ENCODE measurements around the gene PPFIA1. TPM values are rescaled to one million over a fixed set of nuclear protein-coding genes. Genes with fewer than 3 reads are reported as not detected.

PPFIA1 gene
- total RNA-seq, 2 experiments from 2014 or later = 34.3 to 42.0 TPM

- Mint-ChIP-seq H3K4me3 (no peak overlapping the region), H3K36me3 (ENCODE audit: low read depth) (peaks cover 61% of the 10 kb centered on the region), H3K27me3 (no peaks in the 10 kb centered on the region), H3K4me1 (ENCODE audit: low read depth) (peaks cover 27% of the 10 kb centered on the region), H3K27ac (no peak overlapping the region), H3K9me3 (no peaks in the 10 kb centered on the region)
- H3K36me3 ChIP-seq (ENCODE audit: insufficient read depth, low read length) = peaks cover 35% of the 10 kb centered on the region
- no peaks in the 10 kb centered on the region for H3K9me3 ChIP-seq (ENCODE audit: control insufficient read depth in 1 of 2, insufficient read depth in 1 of 2, low read length in 2 of 2)
- TF ChIP-seq CTCF (IDR thresholded peaks at IDR 0.05) = no peak
- H3K27me3 ChIP-seq (ENCODE audit: control insufficient read depth in 1 of 2, insufficient read depth in 2 of 2, low read length in 2 of 2) = no peaks in the 10 kb centered on the region
- ATAC-seq (ENCODE audit: poor library complexity) (no peak), DNase-seq (no peak)
- POLR2A ChIA-PET = no interaction called here
- CTCF ChIA-PET = no interaction called here
- intact Hi-C loops (cut with DNase I, micrococcal nuclease) = no loop called here
- H3K4me3 ChIP-seq (ENCODE audit: low read length) = no peak overlapping the region
- H3K4me1 ChIP-seq (ENCODE audit: insufficient read depth, low read length) = no peaks in the 10 kb centered on the region
- no peak overlapping the region for H3K27ac ChIP-seq (ENCODE audit: low read depth in 1 of 2, low read length in 2 of 2)
Measured at GRCh38 chr11:70296681-70297080, 26.2 kb downstream of the PPFIA1 start.

- Histone ChIP-seq H3K9me3 (ENCODE audit: control insufficient read depth in 1 of 2, insufficient read depth in 1 of 2, low read length in 2 of 2) (no peaks in the 10 kb centered on the region), H3K27ac (ENCODE audit: low read depth in 1 of 2, low read length in 2 of 2) (no peak overlapping the region), H3K36me3 (ENCODE audit: insufficient read depth, low read length) (peaks cover 32% of the 10 kb centered on the region), H3K4me3 (ENCODE audit: low read length) (no peak overlapping the region), H3K27me3 (ENCODE audit: control insufficient read depth in 1 of 2, insufficient read depth in 2 of 2, low read length in 2 of 2) (no peaks in the 10 kb centered on the region), H3K4me1 (ENCODE audit: insufficient read depth, low read length) (no peaks in the 10 kb centered on the region)
- H3K27ac Mint-ChIP-seq = no peak overlapping the region
- H3K4me1 Mint-ChIP-seq (ENCODE audit: low read depth) = peaks cover 30% of the 10 kb centered on the region
- no peaks in the 10 kb centered on the region for H3K27me3 Mint-ChIP-seq
- peaks cover 66% of the 10 kb centered on the region for H3K36me3 Mint-ChIP-seq (ENCODE audit: low read depth)
- H3K9me3 Mint-ChIP-seq = no peaks in the 10 kb centered on the region
- ATAC-seq (ENCODE audit: poor library complexity) = no peak
- no peak for DNase-seq
- intact Hi-C loops (cut with DNase I, micrococcal nuclease) = no loop called here
- ChIA-PET POLR2A (no interaction called here), CTCF (no interaction called here)
- H3K4me3 Mint-ChIP-seq = no peak overlapping the region
- TF ChIP-seq CTCF (IDR thresholded peaks at IDR 0.05) = no peak
Measured at GRCh38 chr11:70297341-70297740, 26.9 kb downstream of the PPFIA1 start.

GRCh38 chr11:70298243-70298915, 27.9 kb downstream of the PPFIA1 start:
- no peaks in the 10 kb centered on the region for H3K9me3 Mint-ChIP-seq
- Histone ChIP-seq H3K9me3 (ENCODE audit: control insufficient read depth in 1 of 2, insufficient read depth in 1 of 2, low read length in 2 of 2) (no peaks in the 10 kb centered on the region), H3K4me3 (ENCODE audit: low read length) (no peak overlapping the region), H3K36me3 (ENCODE audit: insufficient read depth, low read length) (peaks cover 26% of the 10 kb centered on the region), H3K27me3 (ENCODE audit: control insufficient read depth in 1 of 2, insufficient read depth in 2 of 2, low read length in 2 of 2) (no peaks in the 10 kb centered on the region), H3K27ac (ENCODE audit: low read depth in 1 of 2, low read length in 2 of 2) (no peak overlapping the region), H3K4me1 (ENCODE audit: insufficient read depth, low read length) (no peaks in the 10 kb centered on the region)
- CTCF ChIA-PET = no interaction called here
- no peaks in the 10 kb centered on the region for H3K27me3 Mint-ChIP-seq
- intact Hi-C loops (cut with DNase I, micrococcal nuclease) = no loop called here
- H3K4me1 Mint-ChIP-seq (ENCODE audit: low read depth) = peaks cover 23% of the 10 kb centered on the region
- DNase-seq = no peak
- POLR2A ChIA-PET = no interaction called here
- no peak overlapping the region for H3K27ac Mint-ChIP-seq
- TF ChIP-seq CTCF (IDR thresholded peaks at IDR 0.05) = no peak
- ATAC-seq (ENCODE audit: poor library complexity) = no peak
- peaks cover 59% of the 10 kb centered on the region for H3K36me3 Mint-ChIP-seq (ENCODE audit: low read depth)
- no peak overlapping the region for H3K4me3 Mint-ChIP-seq
